ENCODE data around the gene PTPRE.

The PTPRE gene

DNA sequence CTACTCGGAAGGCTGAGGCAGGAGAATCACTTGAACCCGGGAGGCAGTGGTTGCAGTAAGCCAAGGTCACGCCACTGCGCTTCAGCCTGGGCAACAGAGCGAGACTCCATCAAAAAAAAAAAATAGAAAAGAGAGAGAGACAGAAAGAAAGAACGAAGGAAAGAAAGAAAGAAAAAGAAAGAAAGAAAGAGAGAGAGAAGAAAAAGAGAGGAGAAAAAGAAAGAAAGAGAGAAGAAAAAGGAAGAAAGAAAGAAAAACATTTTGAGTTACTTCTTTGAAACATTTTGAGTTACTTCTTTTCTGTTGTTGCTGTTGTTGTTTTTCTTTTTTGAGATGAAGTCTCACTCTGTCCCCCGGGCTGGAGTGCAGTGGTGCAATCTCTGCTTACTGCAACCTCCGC is 221.7 kb downstream of the PTPRE start:
- no peak for TF ChIP-seq POLR2AphosphoS5 (IDR thresholded peaks at IDR 0.05; ENCODE audit: low read depth, low read length)
- no peak for TF ChIP-seq SIN3A (IDR thresholded peaks at IDR 0.05; ENCODE audit: borderline replicate concordance, insufficient read depth, low read length)
- TF ChIP-seq FOXP2 (optimal IDR thresholded peaks at IDR 0.05; ENCODE audit: borderline replicate concordance, extremely low read depth, extremely low read length, insufficient read depth), result no peak
- TF ChIP-seq TAF1 (IDR thresholded peaks at IDR 0.05; ENCODE audit: borderline replicate concordance, insufficient read depth, low read length), result no peak
- no peak for TF ChIP-seq REST (IDR thresholded peaks at IDR 0.05; ENCODE audit: insufficient read depth in 1 of 2, low read depth in 2 of 2, low read length in 2 of 2)

GRCh38 chr10:128130051-128130450 is 223.1 kb downstream of the PTPRE start:
- TF ChIP-seq POLR2AphosphoS5 (IDR thresholded peaks at IDR 0.05; ENCODE audit: low read depth, low read length) (no peak), TAF1 (IDR thresholded peaks at IDR 0.05; ENCODE audit: borderline replicate concordance, insufficient read depth, low read length) (no peak), FOXP2 (optimal IDR thresholded peaks at IDR 0.05; ENCODE audit: borderline replicate concordance, extremely low read depth, extremely low read length, insufficient read depth) (no peak), REST (IDR thresholded peaks at IDR 0.05; ENCODE audit: insufficient read depth in 1 of 2, low read depth in 2 of 2, low read length in 2 of 2) (no peak), SIN3A (IDR thresholded peaks at IDR 0.05; ENCODE audit: borderline replicate concordance, insufficient read depth, low read length) (no peak)

Measured in PFSK-1 (cell line).